Measurements from ENCODE around the gene GPRASP2.

GRCh38 chrX:102696306-102696705 lies 15.9 kb upstream of the GPRASP2 start:
- TF ChIP-seq CTCF (conservative IDR thresholded peaks at IDR 0.05; ENCODE audit: low read depth, low read length) (no peak), EZH2 (IDR thresholded peaks at IDR 0.05; ENCODE audit: low read length, unreplicated experiment) (no peak)
